GM19324 (cell line): ENCODE results near the gene MT1E.

ENCODE experiments used
- ATAC-seq: cut with Tn5 transposase; IDR thresholded peaks from one replicate; pipeline ENCODE4 v1.9.1; 2021; ENCODE audit warnings: mild to moderate bottlenecking, moderate library complexity; ENCODE audit not compliant: unreplicated experiment, low FRiP score

MT1E gene

DNA sequence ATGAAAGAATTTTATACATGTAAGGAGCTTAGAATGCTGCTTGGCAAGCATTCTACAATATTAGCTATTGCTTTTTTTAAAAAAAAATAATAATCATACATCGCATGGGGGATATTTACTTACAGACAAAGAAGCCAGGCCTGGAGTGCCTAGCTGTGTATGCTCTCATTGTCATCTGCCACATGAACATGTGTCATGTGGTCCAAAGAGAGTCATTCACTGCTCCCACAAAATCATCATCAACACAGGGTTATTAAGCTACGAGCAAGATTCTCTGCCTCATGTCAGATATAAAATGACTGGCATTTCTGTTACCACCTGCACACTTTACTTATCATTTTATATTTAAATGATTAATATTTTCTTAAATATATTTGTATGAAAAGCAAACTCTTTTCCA lies 1.9 kb upstream of the MT1E start:
- ATAC-seq, result no peak

DNA sequence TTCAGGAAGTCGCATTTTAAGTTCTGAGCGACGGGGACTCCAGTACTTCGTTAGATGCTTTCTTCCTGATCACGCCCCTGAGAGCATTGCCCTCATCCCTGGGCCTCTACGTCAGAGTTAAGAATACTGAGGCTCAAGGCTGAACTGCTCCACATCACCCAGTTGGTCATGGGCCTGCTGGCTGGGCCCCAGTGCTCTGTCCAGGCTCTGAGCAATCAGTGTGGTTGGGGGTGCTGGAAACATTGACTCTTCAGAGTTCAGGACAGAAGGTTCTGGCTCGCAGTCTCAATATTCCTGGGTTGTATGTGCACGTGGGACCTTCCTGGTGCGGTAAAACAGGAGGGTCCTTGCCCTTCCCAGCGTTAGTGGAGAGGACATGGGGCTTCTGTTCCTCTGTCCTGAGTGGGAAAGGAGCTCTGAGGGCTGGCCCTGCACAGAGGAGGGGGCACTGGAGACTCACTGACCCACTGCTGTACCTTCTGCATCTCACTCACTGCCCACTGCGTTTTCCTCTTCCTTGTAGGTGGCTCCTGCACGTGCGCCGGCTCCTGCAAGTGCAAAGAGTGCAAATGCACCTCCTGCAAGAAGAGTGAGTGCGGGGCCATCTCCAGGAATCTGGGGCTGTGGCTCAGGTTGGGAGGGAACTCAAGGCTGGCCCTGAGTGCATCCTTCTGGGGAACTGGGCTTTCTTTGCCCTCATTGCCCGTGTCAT lies 518 bp downstream of the MT1E start:
- no peak for ATAC-seq

DNA sequence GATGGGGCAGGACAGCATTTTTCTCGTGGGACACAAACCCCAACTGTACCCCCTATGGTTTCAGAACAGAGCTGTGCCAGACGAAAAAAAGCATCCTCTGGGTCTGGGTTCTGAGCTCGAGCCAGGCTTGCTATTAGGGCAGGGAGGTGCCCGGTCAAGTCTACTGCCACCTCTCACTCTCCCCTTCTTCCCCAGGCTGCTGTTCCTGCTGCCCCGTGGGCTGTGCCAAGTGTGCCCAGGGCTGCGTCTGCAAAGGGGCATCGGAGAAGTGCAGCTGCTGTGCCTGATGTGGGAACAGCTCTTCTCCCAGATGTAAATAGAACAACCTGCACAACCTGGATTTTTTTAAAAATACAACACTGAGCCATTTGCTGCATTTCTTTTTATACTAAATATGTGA lies 1.1 kb downstream of the MT1E start:
- ATAC-seq, result no peak

DNA sequence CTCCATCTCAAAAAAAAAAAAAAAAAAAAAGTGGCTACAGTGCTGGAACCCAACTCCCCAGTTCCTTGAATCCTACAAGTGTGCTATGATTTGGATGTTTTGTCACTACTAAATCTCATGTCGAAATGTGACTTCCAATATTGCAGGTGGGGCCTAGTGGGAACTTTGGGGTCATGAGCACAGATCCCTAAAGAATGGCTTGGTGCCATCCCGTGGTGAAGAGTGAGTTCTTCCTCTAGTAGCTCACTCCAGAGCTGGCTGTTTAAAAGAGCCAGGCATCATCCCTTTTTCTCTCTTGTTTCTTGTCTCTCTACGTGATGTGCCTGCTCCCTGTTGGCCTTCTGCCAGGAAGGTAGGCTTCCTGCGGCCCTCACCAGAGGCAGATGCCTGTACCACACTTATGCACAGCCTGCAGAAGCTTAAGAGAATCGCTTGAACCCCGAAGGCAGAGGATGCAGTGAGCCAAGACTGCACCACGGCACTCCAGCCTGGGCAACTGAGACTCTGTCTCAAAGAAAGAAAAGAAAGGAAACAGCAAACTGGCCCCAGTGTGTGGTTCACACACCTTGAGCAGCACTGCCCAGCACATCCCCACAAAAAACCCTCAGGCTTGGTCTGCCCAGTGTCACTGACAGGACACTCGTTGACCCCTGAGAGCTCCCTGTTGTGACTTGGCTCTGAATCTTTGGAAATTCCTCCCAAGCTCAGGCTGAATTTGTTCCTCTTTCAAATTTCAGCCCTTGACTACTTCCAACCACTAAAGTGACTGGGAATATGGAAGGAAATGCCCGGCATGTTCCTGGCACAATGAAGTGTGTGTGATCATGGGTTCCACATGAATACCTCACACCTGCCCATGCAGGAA lies 3.1 kb downstream of the MT1E start:
- ATAC-seq, result no peak

DNA sequence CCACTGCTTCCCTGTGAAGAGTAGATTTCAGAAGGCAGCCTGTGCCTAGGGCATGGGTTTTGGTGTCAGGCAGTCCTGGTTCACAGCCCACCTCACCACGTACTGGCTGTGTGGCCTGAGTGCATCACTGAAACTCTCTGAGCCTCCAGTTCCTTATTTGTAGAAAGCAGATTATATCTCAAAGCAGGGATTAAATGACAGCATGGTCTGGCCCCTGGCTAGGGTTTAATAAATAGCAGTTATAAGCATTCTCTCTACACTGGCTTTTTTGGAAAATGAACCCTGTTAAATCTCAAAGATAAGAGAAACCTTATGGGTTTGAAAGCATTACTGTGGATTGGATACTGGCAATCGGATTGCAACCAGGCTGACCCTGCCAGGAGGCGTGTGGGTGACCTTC lies 4.0 kb downstream of the MT1E start:
- ATAC-seq, result no peak

DNA sequence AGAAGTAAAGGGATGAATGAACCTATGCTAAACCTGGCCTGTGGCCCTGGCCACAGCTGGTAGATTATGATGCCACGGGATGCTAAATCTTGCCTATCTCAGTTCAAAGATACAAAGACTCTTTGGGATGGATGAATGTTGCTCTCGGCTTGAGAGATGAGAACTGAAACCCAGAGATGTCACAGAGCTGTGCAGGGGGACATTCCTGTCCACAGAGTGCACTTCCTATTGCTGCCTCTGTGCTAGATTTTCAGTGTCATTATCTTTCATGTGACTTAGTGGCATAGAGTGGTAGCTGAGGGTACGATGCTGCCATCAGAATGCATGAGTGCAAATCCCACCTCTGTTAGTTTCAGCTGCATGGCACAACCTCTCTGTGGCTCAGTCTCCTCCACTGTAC lies 4.6 kb downstream of the MT1E start:
- ATAC-seq, result peak; percentile 55

DNA sequence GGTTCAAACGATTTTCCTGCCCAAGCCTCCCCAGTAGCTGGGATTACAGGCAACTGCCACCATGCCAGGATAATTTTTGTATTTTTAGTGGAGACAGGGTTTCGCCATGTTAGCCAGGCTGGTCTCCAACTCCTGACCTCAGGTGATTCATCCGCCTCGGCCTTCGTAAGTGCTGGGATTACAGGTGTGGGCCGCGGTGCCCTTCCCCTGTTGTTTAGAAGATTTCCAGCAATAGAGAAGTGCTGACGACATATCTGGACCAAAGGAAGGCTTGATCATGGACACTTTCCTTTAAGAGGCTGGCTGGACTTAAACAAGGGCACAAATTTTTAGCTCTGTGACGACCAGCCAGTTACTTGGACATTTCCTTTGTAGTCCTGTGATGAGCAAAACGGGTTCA lies 5.6 kb downstream of the MT1E start:
- ATAC-seq, result no peak

DNA sequence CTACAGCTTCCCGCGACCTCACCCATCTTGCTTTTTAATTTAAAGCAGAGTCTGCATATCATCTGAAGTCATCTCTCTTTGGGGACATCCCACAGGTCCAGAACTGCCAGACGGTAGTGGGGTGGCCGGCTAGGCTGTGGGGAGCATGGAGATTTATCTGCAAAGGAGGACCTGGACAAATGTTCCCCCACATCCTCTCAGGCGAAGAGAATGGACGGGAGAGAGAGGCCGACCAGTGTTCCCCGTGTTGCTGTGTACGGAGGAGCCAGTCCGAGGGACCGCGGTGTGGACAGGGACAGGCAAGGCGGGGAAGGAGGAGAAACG lies 6.2 kb downstream of the MT1E start:
- no peak for ATAC-seq

DNA sequence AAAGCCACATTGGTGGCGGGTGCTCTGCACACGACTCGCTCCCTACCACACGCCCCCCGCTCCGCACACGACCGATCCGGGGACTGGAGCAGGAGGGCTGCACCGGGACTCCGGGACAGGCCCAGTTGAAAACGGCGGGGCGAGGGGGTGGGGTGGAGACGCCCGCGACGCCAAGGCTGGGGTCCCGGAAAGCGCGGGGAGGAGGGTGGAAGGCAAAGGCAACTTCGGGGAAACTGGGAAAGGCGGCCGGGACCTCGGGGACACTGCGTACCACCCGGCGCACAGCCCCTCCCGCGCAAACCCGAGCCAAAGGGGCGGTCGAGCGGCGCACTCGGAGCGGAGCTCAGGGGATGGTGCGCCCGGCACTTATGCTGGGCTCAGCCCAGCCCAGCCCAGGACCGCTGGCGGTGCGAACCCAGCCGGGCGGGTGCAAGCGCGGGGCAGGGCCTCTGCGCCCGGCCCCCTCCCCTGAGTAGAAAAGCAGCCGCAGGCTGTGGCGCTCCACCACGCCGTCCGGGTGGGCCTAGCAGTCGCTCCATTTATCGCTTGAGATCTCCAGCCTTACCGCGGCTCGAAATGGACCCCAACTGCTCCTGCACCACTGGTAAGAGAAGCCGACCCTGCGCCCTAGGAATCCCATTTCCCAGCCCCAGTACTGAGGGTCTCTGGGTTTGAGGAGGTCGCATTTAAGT lies 6.7 kb downstream of the MT1E start, which contains the start of gene MT1M:
TSS of gene MT1M (plus strand) at position 504 of the 692 bp plus-strand sequence. CDS start at position 577, 73 bp downstream.
- ATAC-seq, result no peak

DNA sequence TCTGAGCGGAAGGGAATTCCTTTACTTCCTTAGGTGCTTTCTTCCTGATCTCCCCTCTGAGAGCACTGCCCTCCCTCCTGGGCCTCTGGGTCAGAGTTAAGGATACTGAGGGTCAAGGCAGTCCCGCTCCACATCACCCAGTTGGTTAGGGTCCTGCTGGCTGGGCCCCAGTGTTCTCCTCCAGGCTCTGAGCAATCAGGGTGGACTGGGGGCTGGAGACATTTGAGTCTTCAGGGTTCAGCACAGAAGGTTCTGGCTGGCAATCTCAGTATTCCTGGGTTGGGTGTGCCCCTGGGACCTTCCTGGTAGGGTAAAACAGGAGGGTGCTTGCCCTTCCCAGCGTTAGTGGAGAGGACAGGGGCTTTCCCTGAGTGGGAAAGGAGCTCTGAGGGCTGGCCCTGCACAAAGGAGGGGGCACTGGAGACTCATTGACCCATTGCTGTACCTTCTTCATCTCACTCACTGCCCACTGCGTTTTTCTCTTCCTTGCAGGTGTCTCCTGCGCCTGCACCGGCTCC lies 7.3 kb downstream of the MT1E start:
- no peak for ATAC-seq

DNA sequence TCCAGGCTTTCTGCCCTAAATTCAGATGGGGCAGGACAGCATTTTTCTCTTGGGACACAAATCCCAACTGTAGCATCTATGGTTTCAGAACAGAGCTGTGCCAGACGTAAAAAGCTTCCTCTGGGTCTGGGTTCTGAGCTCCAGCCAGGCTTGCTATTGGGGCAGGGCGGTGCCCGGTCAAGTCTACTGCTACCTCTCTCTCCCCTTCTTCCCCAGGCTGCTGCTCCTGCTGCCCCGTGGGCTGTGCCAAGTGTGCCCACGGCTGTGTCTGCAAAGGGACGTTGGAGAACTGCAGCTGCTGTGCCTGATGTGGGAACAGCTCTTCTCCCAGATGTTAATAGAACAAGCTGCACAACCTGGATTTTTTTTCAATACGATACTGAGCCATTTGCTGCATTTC lies 8.0 kb downstream of the MT1E start:
- ATAC-seq, result no peak

DNA sequence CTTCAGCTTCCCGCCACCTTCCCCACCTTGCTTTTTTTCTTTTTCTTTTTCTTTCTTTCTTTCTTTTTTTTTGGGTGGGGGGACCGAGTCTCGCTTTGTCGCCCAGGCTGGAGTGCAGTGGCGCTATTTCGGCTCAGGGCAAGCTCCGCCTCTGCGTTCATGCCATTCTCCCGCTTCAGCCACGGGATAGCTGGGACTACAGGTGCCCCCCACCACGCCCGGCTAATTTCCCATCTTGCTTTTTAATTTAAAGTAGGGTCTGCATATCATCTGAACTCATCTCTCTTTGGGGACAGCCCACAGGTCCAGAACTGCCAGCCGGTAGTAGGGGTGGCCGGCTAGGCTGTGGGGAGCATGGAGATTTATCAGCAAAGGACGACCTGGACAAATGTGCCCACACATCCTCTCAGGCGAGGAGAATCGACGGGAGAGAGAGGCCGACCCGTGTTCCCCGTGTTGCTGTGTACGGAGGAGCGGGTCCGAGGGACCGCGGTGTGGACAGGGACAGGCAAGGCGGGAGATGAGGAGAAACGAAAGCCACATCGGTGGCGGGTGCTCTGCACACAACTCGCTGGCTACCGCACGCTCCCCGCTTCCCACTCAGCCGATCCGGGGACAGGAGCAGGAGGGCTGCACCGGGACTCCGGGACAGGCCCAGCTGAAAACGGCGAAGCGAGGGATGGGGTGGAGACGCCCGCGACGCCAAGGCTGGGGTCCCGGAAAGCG lies 9.3 kb downstream of the MT1E start:
- ATAC-seq, result no peak

DNA sequence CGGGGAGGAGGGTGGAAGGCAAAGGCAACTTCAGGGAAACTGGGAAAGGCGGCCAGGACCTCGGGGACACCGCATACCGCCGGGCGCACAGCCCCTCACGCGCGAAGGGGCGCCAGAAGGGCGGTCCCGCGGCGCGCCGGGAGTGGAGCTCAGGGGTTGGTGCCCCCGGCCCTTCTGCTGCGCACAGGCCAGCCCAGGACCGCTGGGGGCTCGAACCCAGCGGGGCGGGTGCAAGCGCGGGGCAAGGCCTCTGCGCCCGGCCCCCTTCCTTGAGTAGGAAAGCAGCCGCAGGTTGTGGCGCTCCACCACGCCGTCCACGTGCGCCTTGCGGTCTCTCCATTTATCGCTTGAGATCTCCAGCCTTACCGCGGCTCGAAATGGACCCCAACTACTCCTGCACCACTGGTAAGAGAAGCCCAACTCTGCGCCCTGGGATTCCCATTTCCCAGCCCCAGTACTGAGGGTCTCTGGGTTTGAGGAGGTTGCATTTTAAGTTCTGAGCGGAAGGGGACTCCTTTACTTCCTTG lies 9.9 kb downstream of the MT1E start:
- no peak for ATAC-seq

DNA sequence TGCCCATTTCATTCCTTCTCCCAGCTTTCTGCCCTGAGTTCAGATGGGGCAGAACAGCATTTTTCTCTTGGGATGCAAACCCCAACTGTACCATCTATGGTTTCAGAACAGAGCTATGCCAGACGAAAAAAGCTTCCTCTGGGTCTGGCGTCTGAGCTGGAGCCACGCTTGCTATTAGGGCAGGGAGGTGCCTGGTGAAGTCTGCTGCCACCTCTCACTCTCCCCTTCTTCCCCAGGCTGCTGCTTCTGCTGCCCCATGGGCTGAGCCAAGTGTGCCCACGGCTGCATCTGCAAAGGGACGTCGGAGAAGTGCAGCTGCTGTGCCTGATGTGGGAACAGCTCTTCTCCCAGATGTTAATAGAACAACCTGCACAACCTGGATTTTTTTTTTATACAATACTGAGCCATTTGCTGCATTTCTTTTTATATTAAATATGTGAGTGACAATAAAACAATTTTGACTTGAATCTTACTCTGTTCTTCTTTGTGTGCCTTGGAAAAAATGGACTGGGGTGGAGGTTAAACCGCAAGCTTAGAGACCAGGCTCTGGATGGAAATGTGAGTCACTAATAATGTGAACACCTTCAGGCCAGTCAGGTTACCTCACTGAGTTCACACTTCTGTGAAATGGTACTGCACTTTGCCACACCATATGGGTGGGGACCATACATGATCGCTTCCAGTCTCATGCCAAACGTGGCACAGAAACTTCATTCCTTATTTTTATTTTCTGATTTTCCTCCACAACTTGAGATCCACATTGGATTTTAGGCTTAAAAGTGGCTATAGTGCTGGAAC lies 11.2 kb downstream of the MT1E start:
- no peak for ATAC-seq

DNA sequence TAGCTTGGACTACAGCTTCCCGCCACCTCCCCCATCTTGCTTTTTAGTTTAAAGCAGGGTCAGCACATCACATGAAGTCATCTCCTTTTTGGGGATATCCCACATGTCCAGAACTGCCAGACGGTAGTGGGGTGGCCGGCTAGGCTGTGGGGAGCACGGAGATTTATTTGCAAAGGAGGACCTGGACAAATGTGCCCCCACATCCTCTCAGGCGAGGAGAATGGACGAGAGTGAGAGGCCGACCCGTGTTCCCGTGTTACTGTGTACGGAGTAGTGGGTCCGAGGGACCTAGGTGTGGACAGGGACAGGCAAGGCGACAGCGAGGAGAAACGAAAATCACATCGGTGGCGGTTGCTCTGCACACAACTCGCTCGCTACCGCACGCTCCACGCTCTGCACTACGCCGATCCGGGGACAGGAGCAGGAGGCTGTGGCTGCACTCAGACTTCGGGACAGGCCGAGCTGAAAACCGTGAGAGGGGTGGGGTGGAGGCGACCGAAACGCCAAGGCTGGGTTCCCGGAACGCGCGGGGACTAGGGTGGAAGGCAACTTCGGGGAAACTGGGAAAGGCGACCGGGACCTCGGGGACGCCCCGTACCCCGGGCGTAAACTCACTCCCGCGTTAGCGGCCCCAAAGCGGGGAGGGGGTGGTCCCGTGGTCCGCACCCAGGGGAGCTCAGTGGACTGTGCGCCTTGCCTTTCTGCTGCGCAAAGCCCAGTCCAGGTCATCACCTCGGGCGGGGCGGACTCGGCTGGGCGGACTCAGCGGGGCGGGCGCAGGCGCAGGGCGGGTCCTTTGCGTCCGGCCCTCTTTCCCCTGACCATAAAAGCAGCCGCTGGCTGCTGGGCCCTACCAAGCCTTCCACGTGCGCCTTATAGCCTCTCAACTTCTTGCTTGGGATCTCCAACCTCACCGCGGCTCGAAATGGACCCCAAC lies 12.5 kb downstream of the MT1E start, which contains the start of gene MT1A:
TSS of gene MT1A (plus strand) at position 853 of the 937 bp plus-strand sequence. CDS start at position 926, 73 bp downstream.
- ATAC-seq, result no peak

DNA sequence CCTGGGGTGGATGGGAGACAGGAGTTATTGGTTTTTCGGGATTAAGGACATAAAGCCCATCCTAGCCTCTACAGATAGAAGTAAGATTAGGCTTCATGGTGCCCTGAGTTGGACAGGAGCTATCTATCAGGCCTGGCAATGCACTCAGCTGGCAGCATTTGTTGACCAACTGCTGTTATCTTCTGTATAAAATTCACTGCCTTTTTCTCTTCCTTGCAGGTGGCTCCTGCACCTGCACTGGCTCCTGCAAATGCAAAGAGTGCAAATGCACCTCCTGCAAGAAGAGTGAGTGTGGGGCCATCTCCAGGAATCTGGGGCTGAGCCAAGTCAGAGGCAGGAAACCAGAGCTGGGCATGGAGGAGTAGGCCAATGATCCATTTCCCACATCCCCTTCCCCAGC lies 13.5 kb downstream of the MT1E start:
- ATAC-seq, result no peak

DNA sequence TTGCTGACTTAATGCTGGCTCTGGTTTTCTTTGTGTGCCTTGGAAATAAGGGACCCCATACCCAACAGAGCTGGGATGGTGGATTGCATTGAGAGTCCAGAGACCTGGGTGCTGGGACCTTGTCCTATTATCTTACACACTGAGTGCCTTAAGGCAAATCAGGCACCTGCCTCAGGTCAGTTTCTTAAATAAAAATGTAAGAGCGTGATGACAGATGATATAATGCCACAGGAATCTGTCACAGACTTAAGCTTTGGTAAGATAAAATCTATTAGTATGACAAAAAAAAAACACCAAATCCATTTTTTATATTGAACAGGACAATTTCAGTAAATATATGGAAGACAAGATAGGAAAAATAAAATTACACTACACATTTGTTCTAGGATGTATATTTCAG lies 14.5 kb downstream of the MT1E start:
- ATAC-seq, result no peak

DNA sequence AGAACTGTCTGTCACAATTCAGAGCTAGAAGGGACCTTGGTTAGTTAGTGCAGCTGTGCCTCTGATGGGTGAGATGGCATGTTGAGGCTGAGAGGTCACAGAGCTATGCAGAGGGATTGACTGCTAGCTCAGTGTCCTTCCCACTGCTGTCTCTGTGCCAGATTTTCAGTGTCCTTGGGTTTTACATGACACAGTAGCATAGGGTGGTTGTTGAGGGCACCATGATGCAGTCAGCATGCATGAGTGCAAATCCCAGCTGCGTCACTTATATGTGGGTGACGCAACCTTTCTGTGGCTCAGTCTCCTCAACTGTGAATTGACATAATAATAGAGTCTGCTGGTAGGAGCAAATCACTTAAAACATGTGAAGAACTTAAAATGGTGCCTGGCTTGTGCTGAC lies 15.6 kb downstream of the MT1E start:
- ATAC-seq, result no peak
